Upper lobe of left lung (tissue), 6 donors: ENCODE measurements around the gene OGDH. TPM values are rescaled to one million over a fixed set of nuclear protein-coding genes. Genes with fewer than 3 reads are reported as not detected.
"Not testable (repeated sequence)": the region's sequence is repeated elsewhere in the genome, so short reads cannot be mapped to it uniquely, and the experiment has no call there.

Source experiments
- ATAC-seq, 2 donors: fragments of 200-7000 bp; cut with Tn5 transposase; one replicate each; pipeline ENCODE4 v1.9.1; 2022; ENCODE audit warnings: mild to moderate bottlenecking in 2 of 2, moderate library complexity in 2 of 2; ENCODE audit not compliant: low FRiP score in 2 of 2
- DNase-seq, 2 donors: peaks; one replicate each; pipeline ENCODE4 v3.0.0-alpha.2; 2019 to 2020
- H3K27ac ChIP-seq, 4 donors: fragments of 200-600 bp; sonication (generic); one replicate each; pipeline ENCODE4 v1.5.1; 2016 to 2019
- H3K27me3 ChIP-seq, 4 donors: fragments of 200-600 bp; sonication (generic); one replicate each; pipeline ENCODE4 v1.5.1; 2017 to 2019
- H3K36me3 ChIP-seq, 4 donors: fragments of 200-600 bp; sonication (generic); one replicate each; pipeline ENCODE4 v1.5.1; 2016 to 2019
- H3K4me1 ChIP-seq, 4 donors: fragments of 200-600 bp; sonication (generic); one replicate each; pipeline ENCODE4 v1.5.1; 2018 to 2019
- H3K4me3 ChIP-seq, 4 donors: fragments of 200-600 bp; sonication (generic); one replicate each; pipeline ENCODE4 v1.5.1; 2017 to 2019; ENCODE audit warnings: mild to moderate bottlenecking in 2 of 4, moderate library complexity in 1 of 4
- H3K9me3 ChIP-seq, 4 donors: fragments of 200-600 bp; sonication (generic); one replicate each; pipeline ENCODE4 v1.5.1; 2018 to 2019
- CTCF ChIP-seq, 6 experiments: fragments of 450-650 bp in 4 of 6; fragments of 200-600 bp in 2 of 6; sonication (generic) in 2 of 6; IDR thresholded peaks; one replicate each; pipeline ENCODE4 v1.5.1; 2016 to 2019; ENCODE audit warnings: antibody characterized with exemption in 6 of 6
- EP300 ChIP-seq, 4 donors: sonication (generic); formaldehyde crosslinking; IDR thresholded peaks; one replicate each; pipeline ENCODE4 v1.5.1; 2017; ENCODE audit warnings: antibody characterized with exemption in 4 of 4, control low read depth in 2 of 4
- POLR2A ChIP-seq, 4 donors: fragments of 450-650 bp; IDR thresholded peaks; one replicate each; pipeline ENCODE4 v1.5.1; 2016 to 2017; ENCODE audit warnings: antibody characterized with exemption in 4 of 4, mild to moderate bottlenecking in 2 of 4
- POLR2AphosphoS5 ChIP-seq, 2 donors: sonication (generic); formaldehyde crosslinking; IDR thresholded peaks; one replicate each; pipeline ENCODE4 v1.5.1; 2017; ENCODE audit warnings: antibody characterized with exemption in 2 of 2
- WGBS, 2 donors: methylation state at CpG; one replicate each; pipeline ENCODE4 v1.1.5; 2017 to 2018; 5-methylcytosine and 5-hydroxymethylcytosine counted together
- total RNA-seq, 6 donors: library from RNA; depleted of rRNA in 4 of 6; stranded (reverse); fragments of >200 nt in 4 of 6; gene quantifications; one replicate each; pipeline versions ENCODE4 v1.1.0 to v1.2.1, GENCODE V29; 2016 to 2021
- donor health status: DM: no; HTN: no; CAD: no; lungs with moderate emphysema.
- donor health status: DM: no; HTN: yes; CAD: no; lungs with severe emphysema.

Gene OGDH
- total RNA-seq, 6 donors from 2014 or later = 76.1 to 160 (median 134) TPM

- Histone ChIP-seq H3K36me3 (no peaks in the 10 kb centered on the region), H3K4me3 (no peak overlapping the region), H3K4me1 (peaks cover 0 to 8% (median 4%) of the 10 kb centered on the region in 4 donors), H3K27me3 (no peaks in the 10 kb centered on the region), H3K9me3 (peaks cover 0 to 4% (median 0%) of the 10 kb centered on the region in 4 donors), H3K27ac (no peak overlapping the region)
- 77 to 85% methylated on average over 3 to 4 of the region's 4 CpGs for WGBS, 2 donors
- TF ChIP-seq POLR2AphosphoS5 (IDR thresholded peaks at IDR 0.05) (no peak), CTCF (IDR thresholded peaks at IDR 0.05) (no peak), POLR2A (IDR thresholded peaks at IDR 0.05) (no peak), EP300 (IDR thresholded peaks at IDR 0.05) (no peak)
- ATAC-seq (no peak), DNase-seq (no peak)
Observed at GRCh38 chr7:44724276-44724675, 117.8 kb downstream of the OGDH start.

- not testable (repeated sequence) for H3K4me1 ChIP-seq, ATAC-seq, DNase-seq, H3K9me3 ChIP-seq, H3K27me3 ChIP-seq, H3K4me3 ChIP-seq, H3K36me3 ChIP-seq
- WGBS, 2 donors = 58 to 78% methylated on average over 7 of the region's 7 CpGs
- H3K27ac ChIP-seq = peak overlapping the region in 2 of 4 donors; percentile 13 to 27
Observed at GRCh38 chr7:44726250-44726649, 119.8 kb downstream of the OGDH start.

GRCh38 chr7:44727158-44727936, 120.9 kb downstream of the OGDH start:
- WGBS, 2 donors = 58 to 60% methylated on average over 6 of the region's 6 CpGs
- no peaks in the 10 kb centered on the region for H3K9me3 ChIP-seq
- peaks cover 0 to 8% (median 5%) of the 10 kb centered on the region in 4 donors for H3K4me1 ChIP-seq
- TF ChIP-seq POLR2A (IDR thresholded peaks at IDR 0.05) (no peak), CTCF (IDR thresholded peaks at IDR 0.05) (no peak), POLR2AphosphoS5 (IDR thresholded peaks at IDR 0.05) (no peak), EP300 (IDR thresholded peaks at IDR 0.05) (peak in 1 of 4 donors; percentile 19)
- ATAC-seq (peak; percentile 49 to 62), DNase-seq (no peak)
- H3K4me3 ChIP-seq = no peak overlapping the region
- no peaks in the 10 kb centered on the region for H3K27me3 ChIP-seq
- H3K36me3 ChIP-seq = no peaks in the 10 kb centered on the region
- peak overlapping the region in 3 of 4 donors; percentile 10 to 27 (median 13) for H3K27ac ChIP-seq

DNA sequence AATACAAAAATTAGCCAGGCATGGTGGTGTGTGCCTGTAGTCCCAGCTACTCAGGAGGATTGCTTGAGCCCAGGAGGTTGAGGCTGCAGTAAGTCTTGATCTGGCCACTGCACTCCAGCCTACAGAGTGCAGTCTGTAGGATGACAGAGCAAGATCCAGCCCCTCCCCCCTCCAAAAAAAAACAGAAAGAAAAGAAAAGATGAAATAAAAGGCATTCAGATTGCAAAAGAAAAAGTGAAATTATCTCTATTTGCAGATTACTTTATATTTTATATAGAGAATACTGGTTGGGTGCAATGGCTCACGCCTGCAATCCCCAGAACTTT, 121.5 kb downstream of the OGDH start:
- H3K4me3 ChIP-seq = no peak overlapping the region
- no peaks in the 10 kb centered on the region for H3K27me3 ChIP-seq
- H3K27ac ChIP-seq = peak overlapping the region in 2 of 4 donors; percentile 10 to 13
- TF ChIP-seq POLR2A (IDR thresholded peaks at IDR 0.05) (no peak), EP300 (IDR thresholded peaks at IDR 0.05) (no peak), CTCF (IDR thresholded peaks at IDR 0.05) (no peak), POLR2AphosphoS5 (IDR thresholded peaks at IDR 0.05) (no peak)
- H3K9me3 ChIP-seq = no peaks in the 10 kb centered on the region
- WGBS, 2 donors = 96 to 100% methylated on average over 1 of the region's 1 CpG
- peaks cover 0 to 8% (median 5%) of the 10 kb centered on the region in 4 donors for H3K4me1 ChIP-seq
- ATAC-seq (no peak), DNase-seq (no peak)
- H3K36me3 ChIP-seq = no peaks in the 10 kb centered on the region

DNA sequence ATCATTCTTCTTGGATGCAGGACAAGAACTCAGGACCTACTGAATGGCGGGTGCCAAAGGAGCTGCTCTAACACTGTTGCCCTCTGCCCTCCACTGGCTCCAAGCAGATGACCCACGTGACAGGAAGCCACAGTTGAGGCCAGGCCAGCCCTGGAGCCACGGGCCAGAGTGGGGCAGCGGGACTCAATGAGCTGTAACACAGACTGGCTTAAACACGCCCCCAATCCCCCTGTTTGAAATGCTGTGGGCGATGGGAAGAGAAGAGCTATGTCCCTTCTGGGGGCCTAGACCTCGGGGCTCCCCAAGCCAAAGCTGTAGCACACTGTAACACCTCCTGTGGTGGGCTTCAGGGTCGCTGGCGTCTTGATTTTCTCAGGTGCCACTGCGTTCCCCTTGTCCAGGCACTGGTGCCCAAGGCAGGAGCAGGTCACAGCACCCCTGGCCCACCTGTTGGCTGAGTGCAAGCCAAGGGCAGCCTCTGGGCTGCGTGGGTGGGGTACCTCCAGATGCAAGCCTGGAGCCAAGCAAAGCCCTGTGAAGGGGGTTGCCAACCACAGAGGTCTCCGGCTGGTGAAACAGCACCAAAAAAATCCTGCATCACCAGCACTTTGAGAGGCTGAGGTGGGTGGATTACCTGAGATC, 123.6 kb downstream of the OGDH start:
- Histone ChIP-seq H3K9me3 (no peaks in the 10 kb centered on the region), H3K27me3 (no peaks in the 10 kb centered on the region), H3K36me3 (no peaks in the 10 kb centered on the region), H3K4me3 (no peak overlapping the region), H3K27ac (no peak overlapping the region), H3K4me1 (peaks cover 0 to 8% (median 5%) of the 10 kb centered on the region in 4 donors)
- TF ChIP-seq POLR2AphosphoS5 (IDR thresholded peaks at IDR 0.05) (no peak), EP300 (IDR thresholded peaks at IDR 0.05) (no peak), POLR2A (IDR thresholded peaks at IDR 0.05) (no peak), CTCF (IDR thresholded peaks at IDR 0.05) (no peak)
- peak in 1 of 2 donors; percentile 56 for DNase-seq
- ATAC-seq = no peak
- WGBS, 2 donors = 74 to 77% methylated on average over 5 to 11 of the region's 12 CpGs

- 94 to 96% methylated on average over 6 of the region's 6 CpGs for WGBS, 2 donors
- H3K27ac ChIP-seq, H3K36me3 ChIP-seq, H3K4me1 ChIP-seq, ATAC-seq, H3K4me3 ChIP-seq, H3K9me3 ChIP-seq, H3K27me3 ChIP-seq, DNase-seq: not testable (repeated sequence)
Observed at GRCh38 chr7:44732971-44733370, 126.5 kb downstream of the OGDH start.
